WTC11 (cell line): Measurements from ENCODE around the gene FKBP10.

Experiments used
- CTCF ChIP-seq: fragments of 200-600 bp; IDR thresholded peaks from 2 replicates; pipeline ENCODE4 v1.8.0; 2022; ENCODE audit warnings: antibody characterized with exemption
- ESRRA ChIP-seq: sonication (generic); formaldehyde crosslinking; IDR thresholded peaks from 2 replicates; pipeline ENCODE4 v1.8.1; 2022; ENCODE audit warnings: mild to moderate bottlenecking, missing genetic modification reagents, borderline replicate concordance
- ZNF121 ChIP-seq: sonication (generic); formaldehyde crosslinking; IDR thresholded peaks from 2 replicates; pipeline ENCODE4 v1.8.0; 2023; ENCODE audit warnings: missing genetic modification reagents

GRCh38 chr17:41865596-41865893 lies 52.7 kb downstream of the FKBP10 start:
- TF ChIP-seq CTCF, result no peak
- no peak for TF ChIP-seq ESRRA
- no peak for TF ChIP-seq ZNF121 (CRISPR knock-in tag)
